Testis (tissue), 2 donors: ENCODE data around the gene ACSM5.

Experiments used
- CTCF ChIP-seq, 3 experiments: fragments of 450-650 bp in 2 of 3; fragments of 200-600 bp in 1 of 3; sonication (generic) in 1 of 3; IDR thresholded peaks; one replicate each; pipeline ENCODE4 v1.5.1; 2016 to 2019; ENCODE audit warnings: antibody characterized with exemption in 3 of 3, mild to moderate bottlenecking in 2 of 3, moderate library complexity in 1 of 3
- POLR2A ChIP-seq: fragments of 450-650 bp; IDR thresholded peaks from one replicate; pipeline ENCODE4 v1.6.1; 2017; ENCODE audit warnings: antibody characterized with exemption, mild to moderate bottlenecking, moderate library complexity

DNA sequence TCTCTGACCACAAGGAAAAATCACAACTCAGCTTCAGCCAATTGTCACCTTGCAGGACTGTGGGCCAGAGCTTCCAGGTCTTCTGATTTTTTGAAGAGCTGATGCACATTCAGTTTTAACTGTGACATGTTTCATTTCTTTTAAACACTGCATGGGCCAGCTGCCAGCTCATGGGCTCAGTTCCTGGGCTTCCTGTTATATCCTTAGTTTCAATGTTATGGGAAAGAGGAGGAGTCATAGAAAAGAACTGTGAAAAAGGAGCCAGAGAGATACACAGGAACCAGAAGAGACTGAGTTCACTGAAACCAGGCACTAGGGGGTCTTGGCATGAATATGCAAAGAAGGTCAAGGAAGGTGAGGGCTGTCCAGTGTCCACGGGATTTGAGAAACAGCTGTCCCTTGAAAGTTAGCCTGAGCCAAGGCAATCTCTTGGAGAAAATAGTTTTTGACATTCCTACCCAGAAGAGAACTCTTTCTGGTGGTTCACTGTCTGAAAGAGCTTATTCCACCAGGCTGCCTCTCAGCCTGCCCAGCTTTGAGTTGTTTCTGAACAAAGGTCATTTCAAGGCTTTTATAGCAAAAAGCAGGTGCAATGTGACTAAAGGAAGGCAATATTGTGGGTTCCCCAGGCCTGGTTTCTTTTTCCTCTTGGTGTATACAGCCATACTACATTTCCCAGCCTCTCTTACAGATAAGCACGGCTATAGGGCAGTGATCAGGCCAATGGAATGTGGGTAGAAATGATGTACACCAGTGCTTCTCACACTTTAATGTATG lies 15.3 kb upstream of the ACSM5 start:
- TF ChIP-seq CTCF (IDR thresholded peaks at IDR 0.05) (no peak), POLR2A (no peak)
